PFSK-1 (cell line): Measurements from ENCODE around the gene ZNF627.

Source experiments
- FOXP2 ChIP-seq: optimal IDR thresholded peaks from 2 replicates; pipeline ENCODE3; 2011; ENCODE audit warnings: borderline replicate concordance, control low read depth, inconsistent platforms; ENCODE audit not compliant: insufficient read depth; ENCODE audit errors: extremely low read length, extremely low read depth
- POLR2AphosphoS5 ChIP-seq: IDR thresholded peaks from 2 replicates; pipeline ENCODE4 v1.6.1; 2012; ENCODE audit warnings: low read depth, mild to moderate bottlenecking, control low read depth, low read length, moderate library complexity
- SIN3A ChIP-seq: IDR thresholded peaks from 2 replicates; pipeline ENCODE4 v1.6.1; 2012; ENCODE audit warnings: mild to moderate bottlenecking, low read length, moderate library complexity, borderline replicate concordance; ENCODE audit not compliant: insufficient read depth
- TAF1 ChIP-seq: IDR thresholded peaks from 2 replicates; pipeline ENCODE4 v1.6.1; 2012; ENCODE audit warnings: low read length, control low read depth, borderline replicate concordance; ENCODE audit not compliant: insufficient read depth
- TF ChIP-seq, protein P1 (sequence below), 2 experiments: IDR thresholded peaks; 2 replicates each; pipeline versions ENCODE4 v1.6.1 to v1.8.0; 2011 to 2012; ENCODE audit warnings: low read depth in 2 of 2, low read length in 2 of 2, control low read depth in 1 of 2, inconsistent platforms in 1 of 2, mild to moderate bottlenecking in 1 of 2, moderate library complexity in 1 of 2; ENCODE audit not compliant: insufficient read depth in 1 of 2

DNA sequence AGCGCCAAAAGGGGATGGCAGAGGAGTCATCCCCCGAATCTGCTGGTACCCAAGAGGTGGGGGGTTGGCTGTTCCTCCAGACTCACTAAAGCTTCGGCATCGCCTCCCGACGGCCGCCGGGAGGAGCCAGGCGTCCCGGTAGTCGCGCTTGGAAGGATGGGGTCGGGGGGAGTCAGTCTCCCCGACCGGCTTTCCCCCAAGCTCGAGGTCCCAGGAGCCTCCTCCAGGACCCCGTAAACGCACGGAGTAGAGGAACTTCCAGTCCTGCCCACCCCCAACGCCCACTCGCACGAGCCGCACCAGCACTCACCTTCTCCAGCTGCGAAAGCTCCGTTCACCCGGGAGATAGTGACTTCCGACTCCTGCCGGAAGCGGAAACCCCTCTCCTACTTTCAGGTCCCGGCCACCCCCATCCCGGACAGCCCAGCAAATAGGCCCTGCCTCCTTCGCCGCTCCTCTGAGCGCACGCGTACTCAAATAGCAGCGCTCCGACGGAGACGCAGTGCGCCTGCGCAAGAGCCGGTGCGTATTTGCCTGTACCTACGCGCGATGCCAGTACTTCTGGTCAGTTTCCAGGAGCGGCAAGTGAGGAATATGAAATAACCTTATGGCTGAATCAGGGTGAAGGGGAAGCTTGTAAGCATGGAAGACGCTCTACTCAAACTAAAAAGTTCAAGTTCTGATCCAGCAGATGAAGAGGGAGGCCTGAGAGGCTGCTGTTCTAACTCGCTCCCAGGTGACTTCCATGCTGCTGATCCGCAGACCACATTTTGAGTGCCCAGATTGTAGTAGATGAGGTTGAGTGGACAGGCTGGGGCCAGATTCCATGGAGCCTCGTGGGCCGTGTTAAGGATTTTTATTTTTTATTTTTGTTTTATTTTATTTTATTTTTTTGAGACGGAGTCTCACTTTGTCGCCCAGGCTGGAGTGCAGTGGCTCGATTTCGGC is 38.1 kb upstream of the ZNF627 start, which contains the start of gene ELOF1:
- TF ChIP-seq SIN3A (peak; percentile 63; the same call in 1 of the 2 replicates), POLR2AphosphoS5 (peak; percentile 93), FOXP2 (no peak), TAF1 (peak; percentile 69; the same call in 1 of the 2 replicates)
- TF ChIP-seq, protein P1, sequence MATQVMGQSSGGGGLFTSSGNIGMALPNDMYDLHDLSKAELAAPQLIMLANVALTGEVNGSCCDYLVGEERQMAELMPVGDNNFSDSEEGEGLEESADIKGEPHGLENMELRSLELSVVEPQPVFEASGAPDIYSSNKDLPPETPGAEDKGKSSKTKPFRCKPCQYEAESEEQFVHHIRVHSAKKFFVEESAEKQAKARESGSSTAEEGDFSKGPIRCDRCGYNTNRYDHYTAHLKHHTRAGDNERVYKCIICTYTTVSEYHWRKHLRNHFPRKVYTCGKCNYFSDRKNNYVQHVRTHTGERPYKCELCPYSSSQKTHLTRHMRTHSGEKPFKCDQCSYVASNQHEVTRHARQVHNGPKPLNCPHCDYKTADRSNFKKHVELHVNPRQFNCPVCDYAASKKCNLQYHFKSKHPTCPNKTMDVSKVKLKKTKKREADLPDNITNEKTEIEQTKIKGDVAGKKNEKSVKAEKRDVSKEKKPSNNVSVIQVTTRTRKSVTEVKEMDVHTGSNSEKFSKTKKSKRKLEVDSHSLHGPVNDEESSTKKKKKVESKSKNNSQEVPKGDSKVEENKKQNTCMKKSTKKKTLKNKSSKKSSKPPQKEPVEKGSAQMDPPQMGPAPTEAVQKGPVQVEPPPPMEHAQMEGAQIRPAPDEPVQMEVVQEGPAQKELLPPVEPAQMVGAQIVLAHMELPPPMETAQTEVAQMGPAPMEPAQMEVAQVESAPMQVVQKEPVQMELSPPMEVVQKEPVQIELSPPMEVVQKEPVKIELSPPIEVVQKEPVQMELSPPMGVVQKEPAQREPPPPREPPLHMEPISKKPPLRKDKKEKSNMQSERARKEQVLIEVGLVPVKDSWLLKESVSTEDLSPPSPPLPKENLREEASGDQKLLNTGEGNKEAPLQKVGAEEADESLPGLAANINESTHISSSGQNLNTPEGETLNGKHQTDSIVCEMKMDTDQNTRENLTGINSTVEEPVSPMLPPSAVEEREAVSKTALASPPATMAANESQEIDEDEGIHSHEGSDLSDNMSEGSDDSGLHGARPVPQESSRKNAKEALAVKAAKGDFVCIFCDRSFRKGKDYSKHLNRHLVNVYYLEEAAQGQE (IDR thresholded peaks at IDR 0.05; ENCODE audit: insufficient read depth in 1 of 2, low read depth in 2 of 2, low read length in 2 of 2), result 0 out of 4 replicates have a peak, but pooled peaks of 1 of the 2 experiments have one; percentile 2
